GM23338 (cell line): ENCODE data around the gene MYL5.

ENCODE experiments used
- CREB1 ChIP-seq: fragments of 250-450 bp; sonication (Bioruptor Pico); IDR thresholded peaks from 2 replicates; pipeline ENCODE4 v1.5.0; 2020; ENCODE audit warnings: low read depth, mild to moderate bottlenecking, moderate library complexity
- CTCF ChIP-seq, 2 experiments: fragments of 200-600 bp in 1 of 2; sonication (generic) in 1 of 2; conservative IDR thresholded peaks; 2 replicates each; pipeline versions ENCODE4 v1.5.1 to v1.6.1; 2016 to 2017; ENCODE audit warnings: antibody characterized with exemption in 2 of 2, low read depth in 2 of 2, mild to moderate bottlenecking in 2 of 2, moderate library complexity in 1 of 2
- EZH2 ChIP-seq: fragments of 200-600 bp; sonication (generic); IDR thresholded peaks from one replicate; pipeline ENCODE4 v1.8.0; 2017; ENCODE audit warnings: antibody characterized with exemption, mild to moderate bottlenecking, low read depth; ENCODE audit not compliant: unreplicated experiment
- EZH2phosphoT487 ChIP-seq: fragments of 200-600 bp; sonication (generic); IDR thresholded peaks from one replicate; pipeline ENCODE4 v1.8.1; 2018; ENCODE audit warnings: antibody characterized with exemption; ENCODE audit not compliant: unreplicated experiment
- JUNB ChIP-seq: IDR thresholded peaks from one replicate; pipeline ENCODE4 v1.6.1; 2016; ENCODE audit warnings: antibody characterized with exemption; ENCODE audit not compliant: unreplicated experiment
- NANOG ChIP-seq: IDR thresholded peaks from 2 replicates; pipeline ENCODE4 v1.6.1; 2016; ENCODE audit warnings: antibody characterized with exemption, borderline replicate concordance
- POLR2AphosphoS5 ChIP-seq: IDR thresholded peaks from 2 replicates; pipeline ENCODE4 v1.6.1; 2016; ENCODE audit warnings: antibody characterized with exemption, low read depth
- REST ChIP-seq: IDR thresholded peaks from one replicate; pipeline ENCODE4 v1.6.1; 2018; ENCODE audit warnings: antibody characterized with exemption; ENCODE audit not compliant: unreplicated experiment
- STAT1 ChIP-seq: IDR thresholded peaks from one replicate; pipeline ENCODE4 v1.6.1; 2016; ENCODE audit warnings: antibody characterized with exemption; ENCODE audit not compliant: unreplicated experiment
- ZNF114 ChIP-seq: fragments of 250-450 bp; sonication (Bioruptor Pico); IDR thresholded peaks from 2 replicates; pipeline ENCODE4 v1.5.0; 2020; ENCODE audit warnings: mild to moderate bottlenecking, moderate library complexity
- TF ChIP-seq, protein P1 (sequence below): IDR thresholded peaks from 2 replicates; pipeline ENCODE4 v1.6.1; 2016; ENCODE audit warnings: antibody characterized with exemption

- no peak for TF ChIP-seq CTCF (conservative IDR thresholded peaks at IDR 0.05; ENCODE audit: low read depth in 2 of 2)
- TF ChIP-seq, protein P1, sequence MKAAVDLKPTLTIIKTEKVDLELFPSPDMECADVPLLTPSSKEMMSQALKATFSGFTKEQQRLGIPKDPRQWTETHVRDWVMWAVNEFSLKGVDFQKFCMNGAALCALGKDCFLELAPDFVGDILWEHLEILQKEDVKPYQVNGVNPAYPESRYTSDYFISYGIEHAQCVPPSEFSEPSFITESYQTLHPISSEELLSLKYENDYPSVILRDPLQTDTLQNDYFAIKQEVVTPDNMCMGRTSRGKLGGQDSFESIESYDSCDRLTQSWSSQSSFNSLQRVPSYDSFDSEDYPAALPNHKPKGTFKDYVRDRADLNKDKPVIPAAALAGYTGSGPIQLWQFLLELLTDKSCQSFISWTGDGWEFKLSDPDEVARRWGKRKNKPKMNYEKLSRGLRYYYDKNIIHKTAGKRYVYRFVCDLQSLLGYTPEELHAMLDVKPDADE: no peak
- TF ChIP-seq POLR2AphosphoS5: no peak
- TF ChIP-seq JUNB: no peak
- TF ChIP-seq EZH2: no peak
- TF ChIP-seq CREB1 (CRISPR knock-in tag): no peak
- no peak for TF ChIP-seq REST
- no peak for TF ChIP-seq EZH2phosphoT487
- TF ChIP-seq ZNF114 (CRISPR knock-in tag): no peak
- TF ChIP-seq STAT1: no peak
- no peak for TF ChIP-seq NANOG
Measured at GRCh38 chr4:678331-679103, 4.2 kb downstream of the MYL5 start.
